B cell (primary cell): Measurements from ENCODE around the gene DCST2.

Source experiments
- CTCF ChIP-seq: fragments of 200-600 bp; IDR thresholded peaks from one replicate; pipeline ENCODE4 v1.8.0; 2022; ENCODE audit warnings: antibody characterized with exemption, mild to moderate bottlenecking
- EZH2 ChIP-seq: IDR thresholded peaks from 2 replicates; pipeline ENCODE4 v1.6.1; 2012; ENCODE audit warnings: borderline replicate concordance, low read depth, mild to moderate bottlenecking, moderate library complexity, low read length; ENCODE audit not compliant: insufficient read depth, poor library complexity, severe bottlenecking

GRCh38 chr1:155008015-155008941 lies 25.3 kb downstream of the DCST2 start:
- TF ChIP-seq CTCF: no peak
- no peak for TF ChIP-seq EZH2
